Measurements from ENCODE around the gene COLGALT1.

- no peak for TF ChIP-seq CTCF (IDR thresholded peaks at IDR 0.05; ENCODE audit: low read depth, low read length, poor library complexity, severe bottlenecking)
- no peak for TF ChIP-seq EZH2phosphoT487 (IDR thresholded peaks at IDR 0.05; ENCODE audit: borderline replicate concordance, low read length)
Observed at GRCh38 chr19:17602872-17603510, 47.5 kb downstream of the COLGALT1 start.
